ENCODE measurements around the gene CDSN. TPM values are rescaled to one million over a fixed set of nuclear protein-coding genes. Genes with fewer than 3 reads are reported as not detected.

The CDSN gene
- total and polyA plus RNA-seq, 2 donors (not counting 1 experiment from before 2014, with no cell fraction given), result not detected

GRCh38 chr6:31169123-31169857, 49.0 kb upstream of the CDSN start:
- no peaks in the 10 kb centered on the region for H3K79me2 ChIP-seq (ENCODE audit: control insufficient read depth, insufficient read depth, low read length)
- no peak overlapping the region for H3K27ac ChIP-seq (ENCODE audit: low read length in 2 of 2)
- no peak overlapping the region for H3K27ac Mint-ChIP-seq
- CTCF ChIA-PET, result interaction anchor here (1.0 to 1.5 kb wide), 3 partner anchors 23 to 275 kb away, joined by 3 read pairs; no protein-coding TSS in a partner anchor
- H3K36me3 ChIP-seq (replicated peaks in 1 of 2; ENCODE audit: control extremely low read depth in 1 of 2, control insufficient read depth in 1 of 2, extremely low read depth in 1 of 2, insufficient read depth in 2 of 2, low read length in 1 of 2), result no peaks in the 10 kb centered on the region
- TF ChIP-seq CTCF (IDR thresholded peaks at IDR 0.05) (no peak), EZH2 (IDR thresholded peaks at IDR 0.05; ENCODE audit: borderline replicate concordance, insufficient read depth, low read depth, low read length, poor library complexity, severe bottlenecking) (no peak)
- H3K9ac ChIP-seq (ENCODE audit: low read length), result no peak overlapping the region
- no peak overlapping the region for H2AFZ ChIP-seq (ENCODE audit: insufficient read depth, low read depth, low read length, poor library complexity, severe bottlenecking)
- H3K4me1 Mint-ChIP-seq, result peaks cover 10% of the 10 kb centered on the region
- no peak overlapping the region for H3K4me3 ChIP-seq (ENCODE audit: control extremely low read depth in 1 of 5, extremely low read depth in 1 of 5, insufficient read depth in 1 of 5, low read depth in 2 of 5, low read length in 4 of 5)
- H4K20me1 ChIP-seq (ENCODE audit: control insufficient read depth, insufficient read depth, low read length, poor library complexity, severe bottlenecking), result no peaks in the 10 kb centered on the region
- ATAC-seq (ENCODE audit: low read depth), result no peak
- 96% methylated on average over 7 of the region's 10 CpGs for WGBS (ENCODE audit: insufficient coverage)
- H3K9me3 ChIP-seq (ENCODE audit: control extremely low read depth in 1 of 3, control insufficient read depth in 2 of 3, insufficient read depth in 1 of 3, low read length in 2 of 3), result no peaks in the 10 kb centered on the region
- intact Hi-C loops (cut with micrococcal nuclease), result no loop called here
- no peak overlapping the region for H3K4me3 Mint-ChIP-seq
- peaks cover 0 to 11% of the 10 kb centered on the region in 2 donors for H3K4me1 ChIP-seq (ENCODE audit: control insufficient read depth in 2 of 2, insufficient read depth in 2 of 2, low read length in 2 of 2)
- no peak for DNase-seq
- no peaks in the 10 kb centered on the region for H3K27me3 Mint-ChIP-seq
- POLR2A ChIA-PET, result no interaction called here
- no peak overlapping the region for H3K4me2 ChIP-seq (replicated peaks; ENCODE audit: low read depth, low read length, poor library complexity, severe bottlenecking)
- H3K9me3 Mint-ChIP-seq (ENCODE audit: insufficient read depth), result no peaks in the 10 kb centered on the region
- H3K27me3 ChIP-seq (replicated peaks in 1 of 4; ENCODE audit: control extremely low read depth in 1 of 4, control insufficient read depth in 3 of 4, insufficient read depth in 4 of 4, low read length in 3 of 4), result no peaks in the 10 kb centered on the region

GRCh38 chr6:31168606-31169005, 48.4 kb upstream of the CDSN start:
- TF ChIP-seq CTCF (IDR thresholded peaks at IDR 0.05) (no peak), EZH2 (IDR thresholded peaks at IDR 0.05; ENCODE audit: borderline replicate concordance, insufficient read depth, low read depth, low read length, poor library complexity, severe bottlenecking) (no peak)
- H3K27me3 Mint-ChIP-seq, result no peaks in the 10 kb centered on the region
- Histone ChIP-seq H3K27me3 (replicated peaks in 1 of 4; ENCODE audit: control extremely low read depth in 1 of 4, control insufficient read depth in 3 of 4, insufficient read depth in 4 of 4, low read length in 3 of 4) (no peaks in the 10 kb centered on the region), H3K27ac (ENCODE audit: low read length in 2 of 2) (no peak overlapping the region), H3K4me2 (replicated peaks; ENCODE audit: low read depth, low read length, poor library complexity, severe bottlenecking) (no peak overlapping the region), H3K9me3 (ENCODE audit: control extremely low read depth in 1 of 3, control insufficient read depth in 2 of 3, insufficient read depth in 1 of 3, low read length in 2 of 3) (no peaks in the 10 kb centered on the region), H3K4me3 (ENCODE audit: control extremely low read depth in 1 of 5, extremely low read depth in 1 of 5, insufficient read depth in 1 of 5, low read depth in 2 of 5, low read length in 4 of 5) (no peak overlapping the region), H3K4me1 (ENCODE audit: control insufficient read depth in 2 of 2, insufficient read depth in 2 of 2, low read length in 2 of 2) (peaks cover 0 to 11% of the 10 kb centered on the region in 2 donors), H3K9ac (ENCODE audit: low read length) (no peak overlapping the region), H3K36me3 (replicated peaks in 1 of 2; ENCODE audit: control extremely low read depth in 1 of 2, control insufficient read depth in 1 of 2, extremely low read depth in 1 of 2, insufficient read depth in 2 of 2, low read length in 1 of 2) (no peaks in the 10 kb centered on the region), H4K20me1 (ENCODE audit: control insufficient read depth, insufficient read depth, low read length, poor library complexity, severe bottlenecking) (no peaks in the 10 kb centered on the region), H3K79me2 (ENCODE audit: control insufficient read depth, insufficient read depth, low read length) (no peaks in the 10 kb centered on the region), H2AFZ (ENCODE audit: insufficient read depth, low read depth, low read length, poor library complexity, severe bottlenecking) (no peak overlapping the region)
- H3K9me3 Mint-ChIP-seq (ENCODE audit: insufficient read depth), result no peaks in the 10 kb centered on the region
- CTCF ChIA-PET, result interaction anchor here (0.6 to 0.7 kb wide), 2 partner anchors 21 to 37 kb away, joined by 3 to 4 read pairs; no protein-coding TSS in a partner anchor
- no peak overlapping the region for H3K4me3 Mint-ChIP-seq
- POLR2A ChIA-PET, result no interaction called here
- no peak for ATAC-seq (ENCODE audit: low read depth)
- no peak for DNase-seq
- no peak overlapping the region for H3K27ac Mint-ChIP-seq
- WGBS (ENCODE audit: insufficient coverage), result 100% methylated on average over 3 of the region's 3 CpGs
- peaks cover 13% of the 10 kb centered on the region for H3K4me1 Mint-ChIP-seq
- intact Hi-C loops (cut with micrococcal nuclease), result no loop called here
